Lower lobe of right lung (tissue), 2 donors: ENCODE results near the gene USP11. TPM values are rescaled to one million over a fixed set of nuclear protein-coding genes. Genes with fewer than 3 reads are reported as not detected.

ENCODE experiments used
- ATAC-seq, 2 donors: fragments of 200-7000 bp; cut with Tn5 transposase; one replicate each; pipeline ENCODE4 v1.9.1; 2020 to 2022; ENCODE audit warnings: mild to moderate bottlenecking in 2 of 2, moderate library complexity in 2 of 2
- DNase-seq: peaks from one replicate; pipeline ENCODE4 v3.0.0-alpha.2; 2020
- H3K27ac ChIP-seq: fragments of 200-600 bp; one replicate; pipeline ENCODE4 v1.8.0; 2022
- H3K27me3 ChIP-seq: fragments of 200-600 bp; one replicate; pipeline ENCODE4 v1.8.0; 2022; ENCODE audit warnings: low read depth
- H3K36me3 ChIP-seq: fragments of 200-600 bp; one replicate; pipeline ENCODE4 v1.8.0; 2022; ENCODE audit warnings: mild to moderate bottlenecking
- H3K4me1 ChIP-seq: fragments of 200-600 bp; one replicate; pipeline ENCODE4 v1.8.0; 2022
- H3K4me3 ChIP-seq: fragments of 200-600 bp; one replicate; pipeline ENCODE4 v1.8.0; 2022; ENCODE audit warnings: mild to moderate bottlenecking
- H3K9me3 ChIP-seq: fragments of 200-600 bp; one replicate; pipeline ENCODE4 v1.8.0; 2022
- intact Hi-C: fragments of 100-400 bp; cut with DNase I; formaldehyde crosslinking; loops from one replicate; pipeline ENCODE4 v1.11.0; 2022
- total RNA-seq: library from RNA; stranded (reverse); fragmentation: NEBNext Ultra II Directional; extraction: Animal tissue kit (Norgen Biotek cat#: 25700); gene quantifications from one replicate; pipeline ENCODE4 v1.2.1, GENCODE V29; 2021
- TF ChIP-seq, protein P1 (sequence below): fragments of 200-600 bp; IDR thresholded peaks from one replicate; pipeline ENCODE4 v1.8.0; 2022; ENCODE audit warnings: antibody characterized with exemption, mild to moderate bottlenecking
- donor health status: DM: no; HTN: yes; CAD: no; lungs with severe emphysema.

Gene USP11
- total RNA-seq, 1 donor from 2014 or later = 52.9 TPM

DNA sequence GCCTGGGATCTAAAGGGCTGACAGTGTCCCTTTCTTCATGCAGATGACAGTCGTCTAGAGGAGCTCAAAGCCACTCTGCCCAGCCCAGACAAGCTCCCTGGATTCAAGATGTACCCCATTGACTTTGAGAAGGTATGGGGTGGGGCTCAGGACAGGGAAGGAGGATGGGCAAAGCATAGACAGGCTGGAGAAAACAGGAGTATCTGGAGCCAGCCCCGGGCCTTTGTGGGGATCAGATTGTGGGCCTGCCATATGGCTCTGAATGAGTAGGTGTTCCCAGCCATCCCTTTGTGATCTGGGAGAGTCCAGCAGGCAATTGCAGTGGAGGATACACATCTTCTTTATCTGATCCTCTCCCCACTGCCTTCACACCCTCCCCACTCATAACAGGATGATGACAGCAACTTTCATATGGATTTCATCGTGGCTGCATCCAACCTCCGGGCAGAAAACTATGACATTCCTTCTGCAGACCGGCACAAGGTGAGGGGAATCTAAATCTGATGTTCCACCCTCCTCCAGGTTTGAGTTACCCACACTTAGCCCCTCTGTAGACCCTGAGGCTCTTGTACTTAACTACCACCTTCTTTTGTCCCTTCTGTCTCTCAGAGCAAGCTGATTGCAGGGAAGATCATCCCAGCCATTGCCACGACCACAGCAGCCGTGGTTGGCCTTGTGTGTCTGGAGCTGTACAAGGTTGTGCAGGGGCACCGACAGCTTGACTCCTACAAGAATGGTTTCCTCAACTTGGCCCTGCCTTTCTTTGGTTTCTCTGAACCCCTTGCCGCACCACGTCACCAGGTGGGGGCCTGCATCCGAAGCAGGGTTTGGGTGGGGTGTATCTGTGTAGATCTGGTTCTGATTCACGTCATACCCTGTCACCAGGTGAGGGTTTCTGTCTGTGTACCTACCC lies 20.2 kb upstream of the USP11 start:
- H3K36me3 ChIP-seq = peaks cover 83% of the 10 kb centered on the region
- TF ChIP-seq, protein P1, sequence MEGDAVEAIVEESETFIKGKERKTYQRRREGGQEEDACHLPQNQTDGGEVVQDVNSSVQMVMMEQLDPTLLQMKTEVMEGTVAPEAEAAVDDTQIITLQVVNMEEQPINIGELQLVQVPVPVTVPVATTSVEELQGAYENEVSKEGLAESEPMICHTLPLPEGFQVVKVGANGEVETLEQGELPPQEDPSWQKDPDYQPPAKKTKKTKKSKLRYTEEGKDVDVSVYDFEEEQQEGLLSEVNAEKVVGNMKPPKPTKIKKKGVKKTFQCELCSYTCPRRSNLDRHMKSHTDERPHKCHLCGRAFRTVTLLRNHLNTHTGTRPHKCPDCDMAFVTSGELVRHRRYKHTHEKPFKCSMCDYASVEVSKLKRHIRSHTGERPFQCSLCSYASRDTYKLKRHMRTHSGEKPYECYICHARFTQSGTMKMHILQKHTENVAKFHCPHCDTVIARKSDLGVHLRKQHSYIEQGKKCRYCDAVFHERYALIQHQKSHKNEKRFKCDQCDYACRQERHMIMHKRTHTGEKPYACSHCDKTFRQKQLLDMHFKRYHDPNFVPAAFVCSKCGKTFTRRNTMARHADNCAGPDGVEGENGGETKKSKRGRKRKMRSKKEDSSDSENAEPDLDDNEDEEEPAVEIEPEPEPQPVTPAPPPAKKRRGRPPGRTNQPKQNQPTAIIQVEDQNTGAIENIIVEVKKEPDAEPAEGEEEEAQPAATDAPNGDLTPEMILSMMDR = no peak

DNA sequence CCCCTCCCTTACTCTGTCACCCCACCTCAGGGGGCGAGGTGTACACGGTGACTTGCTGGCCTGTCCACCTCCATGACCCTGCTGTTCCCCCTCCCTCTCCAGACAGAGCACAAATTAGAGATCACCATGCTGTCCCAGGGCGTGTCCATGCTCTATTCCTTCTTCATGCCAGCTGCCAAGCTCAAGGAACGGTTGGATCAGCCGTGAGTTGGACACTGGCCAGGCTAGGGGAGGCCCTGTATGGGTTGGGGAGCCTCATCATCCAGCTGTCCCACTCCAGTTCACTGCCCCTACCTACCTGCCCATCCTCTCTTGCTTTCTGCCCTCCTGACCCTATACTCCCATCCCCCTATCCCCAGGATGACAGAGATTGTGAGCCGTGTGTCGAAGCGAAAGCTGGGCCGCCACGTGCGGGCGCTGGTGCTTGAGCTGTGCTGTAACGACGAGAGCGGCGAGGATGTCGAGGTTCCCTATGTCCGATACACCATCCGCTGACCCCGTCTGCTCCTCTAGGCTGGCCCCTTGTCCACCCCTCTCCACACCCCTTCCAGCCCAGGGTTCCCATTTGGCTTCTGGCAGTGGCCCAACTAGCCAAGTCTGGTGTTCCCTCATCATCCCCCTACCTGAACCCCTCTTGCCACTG lies 18.3 kb upstream of the USP11 start:
- Histone ChIP-seq H3K27me3 (no peaks in the 10 kb centered on the region), H3K4me3 (no peak overlapping the region), H3K36me3 (peaks cover 65% of the 10 kb centered on the region), H3K9me3 (no peaks in the 10 kb centered on the region), H3K27ac (no peak overlapping the region), H3K4me1 (peaks cover 10% of the 10 kb centered on the region)
- TF ChIP-seq, protein P1 = no peak
- DNase-seq (no peak), ATAC-seq (no peak)
- intact Hi-C loops = no loop called here

More for the DNA sequence above, 20.2 kb upstream of the USP11 start:
- H3K4me3 ChIP-seq = no peak overlapping the region
- no peak overlapping the region for H3K27ac ChIP-seq
- peaks cover 10% of the 10 kb centered on the region for H3K4me1 ChIP-seq
- intact Hi-C loops = no loop called here
- H3K27me3 ChIP-seq = no peaks in the 10 kb centered on the region
- ATAC-seq (no peak), DNase-seq (no peak)
- no peaks in the 10 kb centered on the region for H3K9me3 ChIP-seq

DNA sequence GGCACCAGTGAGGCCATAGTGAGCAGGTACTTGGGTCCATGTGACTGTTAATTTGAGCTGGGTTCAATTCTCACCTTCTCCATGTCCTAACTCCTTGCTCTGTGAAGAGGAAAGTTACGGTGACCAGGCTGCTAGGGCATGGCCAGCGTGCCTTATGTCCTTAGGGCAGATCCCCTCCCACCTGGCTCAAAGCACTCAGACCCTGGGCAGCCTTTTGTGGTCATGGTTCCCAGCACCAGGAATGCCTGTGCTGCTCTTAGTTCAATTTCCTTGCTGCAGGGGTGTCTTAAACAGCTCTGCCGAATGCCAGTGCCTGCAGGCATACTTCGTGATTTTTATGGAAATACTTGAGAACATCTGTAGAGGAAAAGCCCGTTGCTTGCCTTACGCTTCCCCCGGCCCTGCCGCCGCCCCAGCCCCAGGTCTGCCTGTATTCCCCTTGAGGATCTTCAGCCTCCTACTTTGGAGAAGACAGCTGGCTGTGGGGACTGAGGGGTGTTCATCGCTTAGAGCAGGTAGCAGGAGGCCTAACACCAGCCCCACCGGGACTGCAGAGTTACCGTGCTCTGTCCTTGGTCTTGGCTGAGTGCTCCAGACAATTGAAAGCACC lies 17.4 kb upstream of the USP11 start:
- H3K27me3 ChIP-seq = no peaks in the 10 kb centered on the region
- DNase-seq (no peak), ATAC-seq (no peak)
- no peak overlapping the region for H3K27ac ChIP-seq
- intact Hi-C loops = no loop called here
- H3K36me3 ChIP-seq = peaks cover 57% of the 10 kb centered on the region
- TF ChIP-seq, protein P1 = no peak
- H3K4me1 ChIP-seq = peaks cover 17% of the 10 kb centered on the region
- H3K9me3 ChIP-seq = no peaks in the 10 kb centered on the region
- no peak overlapping the region for H3K4me3 ChIP-seq

DNA sequence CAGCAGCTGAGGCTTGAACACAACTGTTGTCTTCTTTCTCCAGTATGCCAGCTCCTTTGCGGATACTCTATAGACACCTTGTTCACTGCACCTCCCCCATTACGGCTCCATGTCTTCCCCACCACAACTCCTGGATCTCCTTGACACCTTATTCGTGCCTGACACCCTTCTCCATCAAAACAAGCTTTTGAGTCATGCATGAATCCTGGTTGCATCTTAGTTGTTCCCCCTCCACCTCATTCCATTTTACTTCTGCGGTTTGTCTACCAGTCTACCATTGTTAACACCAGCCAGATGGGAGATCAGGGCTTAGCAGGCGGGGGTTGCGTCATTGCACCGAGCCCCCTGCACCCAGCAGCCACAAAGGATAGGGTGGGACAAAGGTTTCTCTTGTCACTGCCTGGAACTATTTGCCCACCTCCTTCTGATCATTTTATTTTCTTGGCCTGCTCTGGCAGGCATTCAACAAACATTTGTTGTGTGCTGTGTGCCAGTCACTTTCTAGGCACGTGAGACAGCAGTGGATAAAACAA lies 16.4 kb upstream of the USP11 start:
- Histone ChIP-seq H3K9me3 (no peaks in the 10 kb centered on the region), H3K4me3 (no peak overlapping the region), H3K36me3 (peaks cover 46% of the 10 kb centered on the region), H3K4me1 (peaks cover 24% of the 10 kb centered on the region), H3K27me3 (no peaks in the 10 kb centered on the region), H3K27ac (peak overlapping the region; percentile 82)
- ATAC-seq = no peak
- TF ChIP-seq, protein P1 = no peak
- no peak for DNase-seq
- intact Hi-C loops = no loop called here

DNA sequence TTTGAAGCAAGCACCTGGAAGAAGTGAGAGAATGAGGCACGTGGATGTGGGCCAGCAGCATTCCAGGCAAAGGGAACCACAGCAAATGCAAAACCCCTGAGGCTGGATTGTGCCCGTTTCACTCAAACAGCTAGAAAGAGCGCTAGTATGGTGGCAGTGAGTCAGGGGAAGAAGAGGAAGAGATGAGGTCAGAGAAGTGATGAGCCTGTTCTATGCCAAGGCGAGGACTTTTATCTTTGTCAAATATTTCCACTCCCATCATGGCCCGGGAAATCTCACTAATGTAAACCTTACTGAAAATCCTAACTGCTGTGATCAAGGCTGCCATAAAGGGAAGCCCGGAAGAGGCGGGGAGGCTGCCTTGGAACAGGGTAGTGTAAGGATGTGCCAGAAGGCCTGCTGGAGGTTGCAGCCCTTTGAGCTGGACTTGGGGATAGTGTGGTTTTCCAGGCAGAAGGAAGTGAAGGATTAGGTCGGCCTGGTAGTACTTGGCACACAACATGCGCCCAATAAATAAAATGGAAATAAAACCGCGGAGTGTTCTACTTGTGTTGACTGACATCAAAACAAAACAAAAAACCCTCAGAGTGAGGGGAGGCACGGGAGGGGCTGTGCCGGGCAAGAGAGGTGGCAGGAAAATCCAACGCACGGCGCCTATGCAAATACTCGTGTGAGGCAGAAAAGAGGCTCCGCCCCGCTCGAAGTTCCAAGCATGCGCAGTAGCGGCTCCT lies 15.5 kb upstream of the USP11 start:
- Histone ChIP-seq H3K36me3 (peaks cover 38% of the 10 kb centered on the region), H3K4me3 (peak overlapping the region; percentile 40)
- DNase-seq = peak; percentile 50

More for the DNA sequence above, 15.5 kb upstream of the USP11 start:
- peaks cover 24% of the 10 kb centered on the region for H3K4me1 ChIP-seq
- H3K27ac ChIP-seq = peak overlapping the region; percentile 82
- peak; percentile 1 to 2 for ATAC-seq
- no peaks in the 10 kb centered on the region for H3K9me3 ChIP-seq
- H3K27me3 ChIP-seq = no peaks in the 10 kb centered on the region
- TF ChIP-seq, protein P1 = no peak
- intact Hi-C loops = no loop called here
